ENCODE results near the gene SLC3A2. TPM values are rescaled to one million over a fixed set of nuclear protein-coding genes. Genes with fewer than 3 reads are reported as not detected.
A peak's percentile ranks its signal among the peaks of the same experiment; 100 is the strongest.

SLC3A2 gene
- total and polyA plus RNA-seq, 2 donors (not counting 1 experiment from before 2014, with no cell fraction given): 91.2 to 441 TPM

DNA sequence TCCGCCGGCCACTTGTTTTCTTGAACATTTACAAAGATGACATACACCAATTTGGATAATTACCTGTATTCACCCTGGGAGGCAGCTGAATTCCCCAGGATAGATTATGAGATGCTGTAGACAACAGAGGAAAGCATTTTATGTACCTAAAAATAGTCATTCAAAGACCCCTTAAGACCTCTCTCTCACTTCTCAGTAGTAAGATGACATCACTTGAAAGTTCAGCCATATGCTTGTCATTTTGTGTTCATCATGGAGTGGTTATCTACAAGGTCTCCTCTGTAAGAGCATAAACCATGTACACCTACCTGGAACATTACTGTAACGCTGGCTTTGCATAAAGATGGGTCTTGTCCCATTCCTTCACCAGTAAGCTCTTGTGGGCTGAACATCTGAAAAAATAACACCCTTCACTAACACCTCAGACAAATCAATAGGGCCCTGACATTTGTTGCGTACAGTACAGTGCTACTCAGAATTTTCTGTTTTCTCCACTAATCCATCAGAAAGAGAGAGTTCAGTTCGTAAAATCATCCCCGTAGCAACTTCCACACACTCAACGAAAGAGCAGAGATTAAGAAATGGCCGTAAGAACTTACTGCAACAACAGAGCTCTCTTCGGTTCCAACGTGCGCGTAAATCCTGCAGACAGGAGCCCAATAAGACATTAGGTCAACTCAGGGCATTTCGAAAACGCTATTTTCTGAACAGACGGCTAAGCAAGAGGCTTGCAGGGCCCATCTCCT, 25.7 kb upstream of the SLC3A2 start:
- Histone ChIP-seq H3K27me3 (ENCODE audit: control insufficient read depth, insufficient read depth, low read length) (no peaks in the 10 kb centered on the region), H3K4me2 (ENCODE audit: extremely low read depth, insufficient read depth, low read length) (peak overlapping the region; percentile 99), H3K9ac (ENCODE audit: insufficient read depth, low read length) (peak overlapping the region; percentile 70), H4K20me1 (ENCODE audit: control insufficient read depth, extremely low read depth, insufficient read depth, low read length) (no peaks in the 10 kb centered on the region), H3K79me2 (ENCODE audit: control insufficient read depth, insufficient read depth, low read length) (peaks cover 34% of the 10 kb centered on the region), H3K4me1 (ENCODE audit: control insufficient read depth, extremely low read depth, insufficient read depth, low read length) (peaks cover 12% of the 10 kb centered on the region), H3K36me3 (ENCODE audit: control insufficient read depth, insufficient read depth, low read length) (peaks cover 12% of the 10 kb centered on the region), H3K27ac (ENCODE audit: insufficient read depth, low read length) (peak overlapping the region; percentile 78), H3K4me3 (replicated peaks in 1 of 4; ENCODE audit: control extremely low read depth in 1 of 4, insufficient read depth in 1 of 4, low read depth in 3 of 4, low read length in 4 of 4) (peak overlapping the region; percentile 64 to 97 (median 86)), H2AFZ (ENCODE audit: low read length) (no peak overlapping the region), H3K9me3 (ENCODE audit: control insufficient read depth, insufficient read depth, low read depth, low read length) (no peaks in the 10 kb centered on the region)
- no peak for DNase-seq (ENCODE audit: low read depth in 2 of 2)
- no peak for TF ChIP-seq EZH2 (IDR thresholded peaks at IDR 0.05; ENCODE audit: low read length, missing control alignments)
- TF ChIP-seq, protein P1, sequence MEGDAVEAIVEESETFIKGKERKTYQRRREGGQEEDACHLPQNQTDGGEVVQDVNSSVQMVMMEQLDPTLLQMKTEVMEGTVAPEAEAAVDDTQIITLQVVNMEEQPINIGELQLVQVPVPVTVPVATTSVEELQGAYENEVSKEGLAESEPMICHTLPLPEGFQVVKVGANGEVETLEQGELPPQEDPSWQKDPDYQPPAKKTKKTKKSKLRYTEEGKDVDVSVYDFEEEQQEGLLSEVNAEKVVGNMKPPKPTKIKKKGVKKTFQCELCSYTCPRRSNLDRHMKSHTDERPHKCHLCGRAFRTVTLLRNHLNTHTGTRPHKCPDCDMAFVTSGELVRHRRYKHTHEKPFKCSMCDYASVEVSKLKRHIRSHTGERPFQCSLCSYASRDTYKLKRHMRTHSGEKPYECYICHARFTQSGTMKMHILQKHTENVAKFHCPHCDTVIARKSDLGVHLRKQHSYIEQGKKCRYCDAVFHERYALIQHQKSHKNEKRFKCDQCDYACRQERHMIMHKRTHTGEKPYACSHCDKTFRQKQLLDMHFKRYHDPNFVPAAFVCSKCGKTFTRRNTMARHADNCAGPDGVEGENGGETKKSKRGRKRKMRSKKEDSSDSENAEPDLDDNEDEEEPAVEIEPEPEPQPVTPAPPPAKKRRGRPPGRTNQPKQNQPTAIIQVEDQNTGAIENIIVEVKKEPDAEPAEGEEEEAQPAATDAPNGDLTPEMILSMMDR (conservative IDR thresholded peaks at IDR 0.05 in 1 of 2, IDR thresholded peaks at IDR 0.05 in 1 of 2; ENCODE audit: low read depth in 1 of 2, low read length in 2 of 2): no peak

DNA sequence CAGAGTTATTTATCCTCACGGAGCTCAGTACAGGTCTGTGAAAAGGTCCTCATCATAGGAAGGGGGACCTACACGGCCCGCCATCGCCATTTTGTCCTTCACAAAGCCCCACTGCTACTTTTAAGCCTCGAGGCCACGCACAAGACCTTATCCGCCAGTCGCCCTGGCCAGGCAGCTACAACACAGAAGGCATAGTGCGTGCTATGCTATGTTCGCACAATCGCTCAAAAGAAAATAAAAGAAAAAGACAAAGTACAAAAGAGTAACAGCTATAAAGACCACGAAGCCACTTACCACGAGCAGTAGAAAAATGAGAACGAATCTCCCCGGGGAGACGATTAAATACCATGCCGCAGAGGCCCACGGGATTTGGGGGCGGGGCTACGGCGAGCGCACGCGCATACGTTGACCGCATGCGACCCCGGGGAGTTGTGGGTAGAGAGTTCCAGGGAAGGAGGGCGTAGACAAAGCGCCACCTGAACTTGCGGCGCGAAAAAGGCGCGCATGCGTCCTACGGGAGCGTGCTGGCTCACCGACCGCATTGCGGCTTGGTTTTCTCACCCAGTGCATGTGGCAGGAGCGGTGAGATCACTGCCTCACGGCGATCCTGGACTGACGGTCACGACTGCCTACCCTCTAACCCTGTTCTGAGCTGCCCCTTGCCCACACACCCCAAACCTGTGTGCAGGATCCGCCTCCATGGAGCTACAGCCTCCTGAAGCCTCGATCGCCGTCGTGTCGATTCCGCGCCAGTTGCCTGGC, 24.9 kb upstream of the SLC3A2 start:
- peak overlapping the region; percentile 75 for H3K9ac ChIP-seq (ENCODE audit: insufficient read depth, low read length)

More for the DNA sequence above, 24.9 kb upstream of the SLC3A2 start:
- Histone ChIP-seq H3K79me2 (ENCODE audit: control insufficient read depth, insufficient read depth, low read length) (peaks cover 34% of the 10 kb centered on the region), H3K9me3 (ENCODE audit: control insufficient read depth, insufficient read depth, low read depth, low read length) (no peaks in the 10 kb centered on the region), H3K4me1 (ENCODE audit: control insufficient read depth, extremely low read depth, insufficient read depth, low read length) (peaks cover 12% of the 10 kb centered on the region), H2AFZ (ENCODE audit: low read length) (peak overlapping the region; percentile 86), H4K20me1 (ENCODE audit: control insufficient read depth, extremely low read depth, insufficient read depth, low read length) (no peaks in the 10 kb centered on the region), H3K4me3 (replicated peaks in 1 of 4; ENCODE audit: control extremely low read depth in 1 of 4, insufficient read depth in 1 of 4, low read depth in 3 of 4, low read length in 4 of 4) (peak overlapping the region; percentile 64 to 97 (median 86)), H3K36me3 (ENCODE audit: control insufficient read depth, insufficient read depth, low read length) (peaks cover 12% of the 10 kb centered on the region), H3K27ac (ENCODE audit: insufficient read depth, low read length) (peak overlapping the region; percentile 94), H3K27me3 (ENCODE audit: control insufficient read depth, insufficient read depth, low read length) (no peaks in the 10 kb centered on the region), H3K4me2 (ENCODE audit: extremely low read depth, insufficient read depth, low read length) (peak overlapping the region; percentile 99)
- peak; percentile 97 to 98 for DNase-seq (ENCODE audit: low read depth in 2 of 2)
- no peak for TF ChIP-seq EZH2 (IDR thresholded peaks at IDR 0.05; ENCODE audit: low read length, missing control alignments)
- TF ChIP-seq, protein P1 (conservative IDR thresholded peaks at IDR 0.05 in 1 of 2, IDR thresholded peaks at IDR 0.05 in 1 of 2; ENCODE audit: low read depth in 1 of 2, low read length in 2 of 2): no peak

Data from fibroblast of lung (primary cell).